Measurements from ENCODE around the gene CACNG1. TPM values are rescaled to one million over a fixed set of nuclear protein-coding genes. Genes with fewer than 3 reads are reported as not detected.
A peak's percentile ranks its signal among the peaks of the same experiment; 100 is the strongest.

CACNG1 gene
- polyA plus RNA-seq, 1 donor = 0.25 TPM

DNA sequence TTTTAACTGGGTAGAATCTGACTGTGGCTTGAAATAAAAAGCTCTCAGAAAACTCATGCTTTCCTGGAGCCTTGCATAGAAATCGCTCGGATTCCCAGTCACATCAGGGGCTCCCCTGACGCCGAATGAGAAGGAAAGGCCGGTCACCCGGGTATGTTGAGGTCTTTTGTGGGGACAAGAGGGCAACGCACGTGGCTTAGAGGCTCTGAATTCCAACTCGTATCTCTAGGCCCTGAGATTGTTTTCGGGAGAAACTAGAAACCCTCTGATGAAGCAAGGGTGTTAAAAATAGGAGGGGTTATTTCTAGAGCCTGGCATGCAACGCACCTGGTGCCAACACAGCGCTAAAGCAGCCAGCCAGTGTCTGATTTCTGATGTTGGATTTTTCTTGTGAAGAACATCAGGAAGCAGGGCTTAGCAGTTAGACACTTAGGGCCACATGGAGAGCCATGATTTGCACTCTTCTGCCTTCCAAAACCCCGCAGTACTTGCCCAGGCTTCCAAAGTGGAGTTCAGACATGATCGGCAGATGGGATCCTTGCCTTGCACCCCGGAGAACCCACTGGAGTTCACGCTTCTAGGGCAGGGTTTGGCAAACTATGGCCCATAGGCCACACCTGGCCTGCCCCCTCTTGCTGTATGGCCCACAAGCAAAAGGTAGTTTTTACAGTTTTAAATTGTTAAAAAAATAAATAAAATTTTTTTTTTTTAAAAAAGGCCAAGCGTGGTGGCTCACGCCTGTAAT lies 12.6 kb downstream of the CACNG1 start:
- 40% methylated on average over 1 of the region's 18 CpGs for WGBS (ENCODE audit: insufficient coverage, low lambda C conversion rate)
- H3K36me3 ChIP-seq (ENCODE audit: control insufficient read depth, insufficient read depth, low read length) = no peaks in the 10 kb centered on the region
- H3K9me3 ChIP-seq (ENCODE audit: control insufficient read depth, low read depth, low read length) = no peaks in the 10 kb centered on the region
- H3K4me3 ChIP-seq (ENCODE audit: low read length) = no peak overlapping the region
- H3K27ac ChIP-seq (ENCODE audit: low read length) = peak overlapping the region; percentile 23
- peaks cover 4% of the 10 kb centered on the region for H3K4me1 ChIP-seq (ENCODE audit: control insufficient read depth, insufficient read depth, low read length)
- H3K27me3 ChIP-seq (ENCODE audit: control insufficient read depth, insufficient read depth, low read length) = no peaks in the 10 kb centered on the region
- DNase-seq = no peak

DNA sequence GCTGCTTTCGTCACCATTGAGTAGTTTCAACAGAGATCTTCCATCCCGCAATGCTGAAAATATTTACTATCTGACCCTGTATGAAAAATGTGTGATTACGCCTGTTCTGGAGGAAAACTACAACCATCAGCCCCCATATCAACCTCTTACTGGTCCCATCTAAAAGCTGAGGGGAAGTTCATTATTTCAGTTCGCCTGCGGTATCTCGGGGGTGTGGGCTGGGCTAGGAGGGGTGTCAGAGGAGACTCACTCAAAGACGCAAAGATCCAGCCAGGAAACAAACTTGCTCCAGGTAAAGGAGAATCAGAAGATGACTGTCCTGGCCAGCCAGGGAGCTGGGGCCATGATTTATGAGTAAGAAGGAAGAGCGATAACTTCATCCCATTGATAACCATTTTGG lies 13.7 kb downstream of the CACNG1 start:
- no peak for DNase-seq
- H3K9me3 ChIP-seq (ENCODE audit: control insufficient read depth, low read depth, low read length) = no peaks in the 10 kb centered on the region
- no peak overlapping the region for H3K27ac ChIP-seq (ENCODE audit: low read length)
- H3K27me3 ChIP-seq (ENCODE audit: control insufficient read depth, insufficient read depth, low read length) = no peaks in the 10 kb centered on the region
- peaks cover 4% of the 10 kb centered on the region for H3K4me1 ChIP-seq (ENCODE audit: control insufficient read depth, insufficient read depth, low read length)
- H3K4me3 ChIP-seq (ENCODE audit: low read length) = no peak overlapping the region
- no peaks in the 10 kb centered on the region for H3K36me3 ChIP-seq (ENCODE audit: control insufficient read depth, insufficient read depth, low read length)
- whole genome bisulfite sequencing (ENCODE audit: insufficient coverage, low lambda C conversion rate) = 40% methylated on average over 1 of the region's 8 CpGs

DNA sequence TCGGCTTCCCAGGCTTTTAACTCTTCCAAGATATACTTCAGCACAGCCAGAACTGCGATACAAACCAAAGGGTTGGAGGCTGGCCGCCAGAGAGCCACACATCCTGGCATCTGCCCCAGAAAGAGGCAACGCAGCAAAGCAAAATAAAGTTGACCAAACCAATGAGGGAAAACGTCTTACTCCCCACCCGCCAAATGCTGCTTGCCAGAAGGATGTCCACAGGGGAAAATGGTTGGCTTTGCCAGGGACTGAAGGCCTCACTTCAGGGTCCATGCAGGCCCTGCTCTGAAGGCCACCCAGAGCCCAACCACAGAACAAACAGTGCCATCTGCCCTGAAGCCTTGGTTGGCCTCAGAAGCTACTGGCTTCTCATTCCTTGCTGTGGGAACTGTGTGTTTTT lies 15.0 kb downstream of the CACNG1 start:
- H3K27me3 ChIP-seq (ENCODE audit: control insufficient read depth, insufficient read depth, low read length) = no peaks in the 10 kb centered on the region
- H3K4me3 ChIP-seq (ENCODE audit: low read length) = no peak overlapping the region
- H3K4me1 ChIP-seq (ENCODE audit: control insufficient read depth, insufficient read depth, low read length) = peaks cover 4% of the 10 kb centered on the region
- WGBS (ENCODE audit: insufficient coverage, low lambda C conversion rate) = no CpG with 5 or more reads among the region's 6 CpGs
- H3K9me3 ChIP-seq (ENCODE audit: control insufficient read depth, low read depth, low read length) = no peaks in the 10 kb centered on the region
- H3K27ac ChIP-seq (ENCODE audit: low read length) = no peak overlapping the region
- DNase-seq = no peak
- no peaks in the 10 kb centered on the region for H3K36me3 ChIP-seq (ENCODE audit: control insufficient read depth, insufficient read depth, low read length)

DNA sequence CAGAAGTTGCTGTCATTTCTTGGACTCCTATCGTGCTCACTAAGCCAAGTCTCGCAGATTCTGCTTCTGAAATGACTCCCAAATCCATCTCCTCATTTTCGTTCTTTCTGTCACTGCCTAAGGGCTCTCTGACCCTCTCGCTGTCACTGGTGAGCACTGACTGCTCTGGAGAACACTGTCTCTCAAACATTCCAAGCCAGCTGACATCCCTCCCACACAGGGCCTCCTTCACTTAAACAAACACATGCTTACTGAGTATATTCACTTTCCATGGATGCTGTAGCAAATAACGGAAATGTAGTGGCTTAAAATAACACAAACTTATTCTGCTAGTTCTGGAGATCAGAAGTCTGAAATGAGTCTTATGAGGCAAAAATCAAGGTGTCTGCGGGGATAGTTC lies 18.8 kb downstream of the CACNG1 start:
- no peak for DNase-seq
- Histone ChIP-seq H3K9me3 (ENCODE audit: control insufficient read depth, low read depth, low read length) (no peaks in the 10 kb centered on the region), H3K27ac (ENCODE audit: low read length) (no peak overlapping the region), H3K4me3 (ENCODE audit: low read length) (no peak overlapping the region), H3K4me1 (ENCODE audit: control insufficient read depth, insufficient read depth, low read length) (no peaks in the 10 kb centered on the region), H3K36me3 (ENCODE audit: control insufficient read depth, insufficient read depth, low read length) (no peaks in the 10 kb centered on the region), H3K27me3 (ENCODE audit: control insufficient read depth, insufficient read depth, low read length) (no peaks in the 10 kb centered on the region)
- WGBS (ENCODE audit: insufficient coverage, low lambda C conversion rate) = 90% methylated on average over 2 of the region's 6 CpGs

DNA sequence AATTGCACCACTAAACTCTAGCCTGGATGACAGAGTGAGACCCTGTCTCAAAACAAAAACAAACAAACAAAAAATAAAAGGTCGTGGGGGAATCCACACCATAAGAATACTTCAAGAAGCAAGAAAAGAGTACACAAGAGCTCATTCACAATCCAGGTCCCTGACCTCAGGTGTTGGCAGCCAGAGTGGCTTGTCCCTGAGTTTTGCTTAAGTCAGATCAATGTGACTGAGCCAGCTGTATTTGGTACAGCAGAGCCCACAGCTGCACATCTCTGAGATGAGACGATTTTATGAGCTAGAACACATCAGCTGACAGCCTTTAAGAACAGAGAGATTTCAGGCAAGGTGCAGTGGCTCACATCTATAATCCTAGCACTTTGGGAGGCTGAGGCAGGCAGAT lies 22.4 kb downstream of the CACNG1 start:
- no peak for DNase-seq
- H3K36me3 ChIP-seq (ENCODE audit: control insufficient read depth, insufficient read depth, low read length) = no peaks in the 10 kb centered on the region
- H3K27ac ChIP-seq (ENCODE audit: low read length) = no peak overlapping the region
- H3K4me1 ChIP-seq (ENCODE audit: control insufficient read depth, insufficient read depth, low read length) = no peaks in the 10 kb centered on the region
- H3K4me3 ChIP-seq (ENCODE audit: low read length) = no peak overlapping the region
- no CpG with 5 or more reads among the region's 2 CpGs for WGBS (ENCODE audit: insufficient coverage, low lambda C conversion rate)
- H3K27me3 ChIP-seq (ENCODE audit: control insufficient read depth, insufficient read depth, low read length) = no peaks in the 10 kb centered on the region
- no peaks in the 10 kb centered on the region for H3K9me3 ChIP-seq (ENCODE audit: control insufficient read depth, low read depth, low read length)

DNA sequence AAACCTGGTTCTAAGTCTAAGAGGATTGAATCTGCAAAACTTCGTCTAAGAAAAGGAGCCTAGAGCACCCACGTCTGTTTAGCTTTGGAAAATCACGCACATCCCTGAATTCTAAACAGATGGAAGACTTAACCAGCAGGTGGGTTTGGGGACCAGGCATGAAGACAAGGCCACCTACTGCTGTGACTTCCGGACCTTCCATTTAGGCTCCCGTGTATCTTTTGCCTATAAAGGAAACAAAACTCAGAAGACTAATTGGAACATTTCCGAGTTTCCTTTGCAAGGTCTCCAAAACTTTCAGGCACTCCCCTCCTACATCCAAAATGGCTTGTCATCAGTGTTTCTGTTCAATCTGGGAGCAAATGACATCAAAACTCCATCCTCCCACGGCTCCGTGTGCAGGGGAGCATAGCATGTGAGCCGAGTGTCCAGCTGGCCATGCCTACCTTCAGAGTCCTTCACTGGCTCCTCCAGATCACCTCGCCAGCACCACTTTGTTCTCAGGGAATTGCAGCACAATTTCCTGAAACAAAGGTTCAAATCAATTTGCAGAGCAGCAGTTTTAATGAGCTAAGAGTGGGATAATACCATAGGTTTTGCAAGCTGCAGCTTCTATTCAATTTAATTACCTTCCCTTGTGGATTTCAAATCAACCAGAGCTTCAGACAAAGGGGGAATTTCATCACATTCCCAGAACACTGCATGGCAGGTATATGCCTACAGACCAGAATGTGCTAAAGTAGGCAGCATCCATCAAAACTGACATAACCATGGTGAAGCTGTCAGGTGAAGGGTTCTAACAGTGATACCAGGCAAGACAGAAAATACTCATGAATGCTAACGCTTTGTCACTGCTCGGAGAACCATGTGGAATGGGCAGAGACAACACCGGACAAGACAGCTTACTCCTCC lies 23.5 kb downstream of the CACNG1 start:
- no peaks in the 10 kb centered on the region for H3K4me1 ChIP-seq (ENCODE audit: control insufficient read depth, insufficient read depth, low read length)
- no peak overlapping the region for H3K27ac ChIP-seq (ENCODE audit: low read length)
- peaks cover 2% of the 10 kb centered on the region for H3K36me3 ChIP-seq (ENCODE audit: control insufficient read depth, insufficient read depth, low read length)
- no peak for DNase-seq
- no CpG with 5 or more reads among the region's 13 CpGs for WGBS (ENCODE audit: insufficient coverage, low lambda C conversion rate)
- H3K4me3 ChIP-seq (ENCODE audit: low read length) = no peak overlapping the region
- no peaks in the 10 kb centered on the region for H3K9me3 ChIP-seq (ENCODE audit: control insufficient read depth, low read depth, low read length)
- H3K27me3 ChIP-seq (ENCODE audit: control insufficient read depth, insufficient read depth, low read length) = no peaks in the 10 kb centered on the region

DNA sequence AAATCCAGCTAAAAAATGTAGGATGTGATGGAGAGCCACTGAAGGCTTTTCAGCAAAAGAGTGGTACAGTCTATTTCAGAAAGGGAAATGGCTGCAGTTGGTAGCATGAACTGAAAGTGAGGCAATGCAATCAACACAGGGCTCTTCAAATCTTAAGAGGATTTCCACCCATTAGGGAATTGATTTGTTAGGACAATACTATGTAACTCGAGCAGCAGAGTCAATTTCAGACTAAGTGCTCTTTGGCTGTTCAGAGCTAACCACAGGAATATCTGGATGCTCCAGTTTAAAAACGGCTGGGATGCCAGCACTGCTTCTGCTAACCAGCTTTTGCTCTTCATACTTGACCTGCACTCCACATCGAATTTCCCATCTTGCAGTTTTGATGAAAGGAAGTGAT lies 24.6 kb downstream of the CACNG1 start:
- DNase-seq = no peak
- Histone ChIP-seq H3K36me3 (ENCODE audit: control insufficient read depth, insufficient read depth, low read length) (peaks cover 2% of the 10 kb centered on the region), H3K27me3 (ENCODE audit: control insufficient read depth, insufficient read depth, low read length) (no peaks in the 10 kb centered on the region), H3K9me3 (ENCODE audit: control insufficient read depth, low read depth, low read length) (no peaks in the 10 kb centered on the region), H3K4me1 (ENCODE audit: control insufficient read depth, insufficient read depth, low read length) (no peaks in the 10 kb centered on the region), H3K27ac (ENCODE audit: low read length) (no peak overlapping the region), H3K4me3 (ENCODE audit: low read length) (no peak overlapping the region)
- no CpG with 5 or more reads among the region's 3 CpGs for WGBS (ENCODE audit: insufficient coverage, low lambda C conversion rate)

DNA sequence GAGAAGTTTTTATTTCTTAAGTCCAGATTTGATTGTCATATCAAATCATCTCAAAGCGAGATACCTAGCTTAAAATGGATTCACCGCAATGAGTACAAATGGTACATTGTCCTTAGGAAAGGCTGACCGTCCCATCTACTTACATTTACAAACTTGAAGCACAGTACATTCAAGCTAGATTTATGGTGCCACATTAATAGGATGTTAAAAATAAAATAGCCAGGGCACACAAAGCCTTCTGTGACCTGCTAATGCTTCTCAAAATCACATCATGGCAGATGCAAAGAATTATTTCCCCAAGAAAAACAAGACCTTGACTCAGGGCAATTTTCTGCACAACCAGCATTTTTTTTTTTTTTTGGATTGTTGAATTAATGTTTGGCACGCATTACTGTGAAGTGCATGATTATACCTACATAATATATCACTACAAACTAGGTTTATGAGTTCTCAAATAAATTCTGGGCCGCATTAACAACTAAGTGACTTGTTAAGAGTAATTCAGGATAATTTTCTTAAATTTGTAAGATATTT lies 25.3 kb downstream of the CACNG1 start:
- WGBS (ENCODE audit: insufficient coverage, low lambda C conversion rate) = 100% methylated on average over 1 of the region's 5 CpGs
- Histone ChIP-seq H3K4me1 (ENCODE audit: control insufficient read depth, insufficient read depth, low read length) (no peaks in the 10 kb centered on the region), H3K36me3 (ENCODE audit: control insufficient read depth, insufficient read depth, low read length) (peaks cover 2% of the 10 kb centered on the region), H3K27ac (ENCODE audit: low read length) (no peak overlapping the region), H3K27me3 (ENCODE audit: control insufficient read depth, insufficient read depth, low read length) (no peaks in the 10 kb centered on the region), H3K4me3 (ENCODE audit: low read length) (no peak overlapping the region), H3K9me3 (ENCODE audit: control insufficient read depth, low read depth, low read length) (no peaks in the 10 kb centered on the region)
- no peak for DNase-seq

DNA sequence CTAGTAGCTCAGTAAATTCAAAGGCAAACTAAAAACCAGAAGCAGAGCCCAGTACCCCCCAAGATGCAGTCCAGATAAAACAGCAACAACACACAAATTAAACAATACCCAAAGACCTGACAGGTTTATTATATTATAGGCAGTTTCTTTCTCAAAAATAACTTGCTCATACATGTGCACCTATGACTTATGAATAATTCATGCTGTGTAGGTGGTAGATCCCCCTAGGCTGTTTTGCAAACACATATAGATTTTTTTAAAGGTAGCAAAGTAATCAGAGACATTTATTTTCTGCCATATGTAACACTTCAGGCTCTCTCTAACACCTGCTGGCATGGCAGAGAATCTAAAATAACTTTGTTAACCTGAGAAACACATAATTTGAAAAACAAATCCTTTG lies 27.2 kb downstream of the CACNG1 start:
- Histone ChIP-seq H3K27me3 (ENCODE audit: control insufficient read depth, insufficient read depth, low read length) (no peaks in the 10 kb centered on the region), H3K4me1 (ENCODE audit: control insufficient read depth, insufficient read depth, low read length) (no peaks in the 10 kb centered on the region), H3K9me3 (ENCODE audit: control insufficient read depth, low read depth, low read length) (no peaks in the 10 kb centered on the region), H3K4me3 (ENCODE audit: low read length) (no peak overlapping the region), H3K36me3 (ENCODE audit: control insufficient read depth, insufficient read depth, low read length) (peaks cover 5% of the 10 kb centered on the region), H3K27ac (ENCODE audit: low read length) (no peak overlapping the region)
- no peak for DNase-seq

DNA sequence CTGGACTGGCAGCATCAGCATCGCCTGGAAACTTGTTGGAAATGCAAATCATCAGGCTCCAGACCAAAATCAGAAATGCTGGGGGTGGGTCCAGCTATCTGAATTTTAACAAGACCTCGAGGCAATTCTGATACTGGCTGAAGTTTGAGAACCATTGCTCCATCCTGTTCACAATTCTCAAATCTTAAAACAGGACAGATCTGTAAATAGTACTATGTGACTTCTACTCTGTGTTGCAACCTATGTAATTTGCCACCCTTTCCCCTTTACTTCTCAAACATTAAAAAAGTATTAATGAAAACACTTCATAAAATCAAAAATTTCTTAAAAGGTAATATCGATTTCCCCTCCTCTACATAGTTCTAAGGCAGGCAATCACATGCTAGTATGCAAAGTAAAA lies 28.5 kb downstream of the CACNG1 start:
- no peaks in the 10 kb centered on the region for H3K4me1 ChIP-seq (ENCODE audit: control insufficient read depth, insufficient read depth, low read length)
- 100% methylated on average over 1 of the region's 3 CpGs for WGBS (ENCODE audit: insufficient coverage, low lambda C conversion rate)
- H3K36me3 ChIP-seq (ENCODE audit: control insufficient read depth, insufficient read depth, low read length) = peaks cover 5% of the 10 kb centered on the region
- H3K9me3 ChIP-seq (ENCODE audit: control insufficient read depth, low read depth, low read length) = no peaks in the 10 kb centered on the region
- H3K4me3 ChIP-seq (ENCODE audit: low read length) = no peak overlapping the region
- H3K27me3 ChIP-seq (ENCODE audit: control insufficient read depth, insufficient read depth, low read length) = no peaks in the 10 kb centered on the region
- DNase-seq = no peak
- H3K27ac ChIP-seq (ENCODE audit: low read length) = no peak overlapping the region
